HG03139 (cell line): ENCODE measurements around the gene PHACTR3.

Experiments used
- ATAC-seq: cut with Tn5 transposase; IDR thresholded peaks from one replicate; pipeline ENCODE4 v1.9.1; 2021; ENCODE audit not compliant: unreplicated experiment

Gene PHACTR3

DNA sequence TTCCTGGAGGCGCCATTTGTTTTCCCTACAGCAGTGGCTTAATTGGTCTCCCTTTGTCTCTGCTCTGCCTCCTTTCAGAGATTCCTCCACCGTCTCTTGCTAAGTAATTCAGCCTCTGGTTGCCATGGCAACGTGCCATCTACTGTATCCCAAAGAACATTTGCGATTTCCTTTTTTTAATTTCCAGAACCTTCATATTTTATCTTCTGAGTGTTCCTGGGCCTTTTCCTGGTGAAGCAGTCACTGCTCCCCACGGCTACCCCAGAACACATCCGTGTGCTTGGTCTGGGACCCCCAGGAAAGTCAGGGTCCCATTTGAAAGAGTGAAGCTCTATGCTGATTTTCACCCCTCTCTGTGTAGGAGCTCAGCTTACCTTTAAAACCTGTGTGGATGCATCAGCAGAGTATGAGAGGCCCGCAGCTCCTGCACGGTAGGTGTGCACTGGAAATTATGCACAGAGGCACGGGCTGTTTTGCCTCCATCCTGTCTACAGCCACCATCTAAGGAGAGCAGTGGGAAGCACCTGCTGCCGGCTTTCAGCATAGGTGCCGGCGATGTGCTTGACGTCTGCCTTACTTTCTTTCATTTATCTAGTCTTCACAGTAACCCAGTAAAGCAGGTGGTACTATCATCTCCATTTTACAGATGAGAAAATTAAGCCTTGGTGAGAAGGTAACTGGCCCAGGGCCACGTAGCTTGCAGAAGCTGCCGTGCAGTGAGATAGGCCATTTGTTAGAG, 206.3 kb downstream of the PHACTR3 start:
- ATAC-seq: no peak

DNA sequence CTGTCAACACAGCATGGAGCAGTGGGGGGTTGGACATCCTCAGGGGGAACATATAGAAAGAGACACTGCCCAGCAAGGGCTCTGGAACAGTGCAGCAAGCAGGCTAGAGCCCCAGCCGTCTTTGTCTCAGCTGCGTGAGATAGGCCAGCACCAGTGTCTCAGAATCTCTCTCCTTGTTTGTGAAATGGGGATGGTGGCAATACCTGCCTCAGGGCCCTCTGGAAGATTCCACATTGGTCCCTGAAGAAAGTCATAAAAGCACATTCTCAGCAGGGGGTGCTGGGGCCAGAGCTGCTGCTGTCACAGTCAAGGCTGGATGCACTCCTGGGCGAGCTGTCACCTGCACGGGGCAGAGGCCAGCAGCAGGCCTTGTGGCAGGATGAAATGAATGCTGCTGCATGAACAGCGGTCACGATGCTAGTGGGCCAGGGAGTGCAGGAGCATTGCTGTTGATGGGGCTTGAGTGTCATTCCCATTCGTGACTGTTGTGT, 207.4 kb downstream of the PHACTR3 start:
- no peak for ATAC-seq

DNA sequence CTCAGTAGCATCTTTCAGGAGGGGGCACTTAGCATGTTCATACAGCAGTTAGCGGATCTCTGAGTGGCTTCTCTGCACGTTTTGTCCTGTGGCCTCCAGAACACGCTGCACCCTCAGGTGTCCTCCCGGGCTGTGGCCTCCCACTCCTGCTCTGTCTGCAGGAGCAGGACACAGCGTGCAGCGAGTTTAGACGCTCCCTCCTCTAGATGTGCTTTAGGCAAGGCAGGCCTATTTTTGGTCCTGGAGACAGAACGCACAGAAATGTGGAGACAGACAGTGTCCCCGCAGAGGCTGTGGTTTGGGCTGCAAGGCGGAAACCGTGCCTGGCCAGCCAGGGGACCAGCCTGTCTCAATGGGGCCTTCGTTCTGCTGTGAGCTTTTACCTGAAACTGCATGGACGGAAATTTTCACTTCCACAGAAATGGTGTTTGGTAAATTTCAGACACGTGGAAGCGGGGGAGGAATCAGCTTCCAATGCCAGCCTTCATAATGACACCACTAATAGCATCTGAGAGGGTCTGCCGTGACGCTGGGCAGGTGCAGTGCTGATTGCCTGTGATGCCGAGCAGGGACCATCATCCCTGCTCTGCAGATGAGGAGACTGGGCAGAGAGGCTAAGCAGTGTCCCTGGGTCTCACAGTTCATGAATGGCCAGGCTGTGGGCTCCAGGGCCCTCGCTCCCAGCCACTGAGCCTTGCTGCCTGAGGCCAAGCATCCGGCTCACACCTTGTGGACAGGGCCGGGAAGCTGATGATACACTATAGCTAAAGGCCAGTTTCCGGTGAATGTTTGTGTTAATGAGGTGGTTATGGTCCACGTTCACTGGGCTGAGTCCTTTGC, 208.2 kb downstream of the PHACTR3 start:
- no peak for ATAC-seq

DNA sequence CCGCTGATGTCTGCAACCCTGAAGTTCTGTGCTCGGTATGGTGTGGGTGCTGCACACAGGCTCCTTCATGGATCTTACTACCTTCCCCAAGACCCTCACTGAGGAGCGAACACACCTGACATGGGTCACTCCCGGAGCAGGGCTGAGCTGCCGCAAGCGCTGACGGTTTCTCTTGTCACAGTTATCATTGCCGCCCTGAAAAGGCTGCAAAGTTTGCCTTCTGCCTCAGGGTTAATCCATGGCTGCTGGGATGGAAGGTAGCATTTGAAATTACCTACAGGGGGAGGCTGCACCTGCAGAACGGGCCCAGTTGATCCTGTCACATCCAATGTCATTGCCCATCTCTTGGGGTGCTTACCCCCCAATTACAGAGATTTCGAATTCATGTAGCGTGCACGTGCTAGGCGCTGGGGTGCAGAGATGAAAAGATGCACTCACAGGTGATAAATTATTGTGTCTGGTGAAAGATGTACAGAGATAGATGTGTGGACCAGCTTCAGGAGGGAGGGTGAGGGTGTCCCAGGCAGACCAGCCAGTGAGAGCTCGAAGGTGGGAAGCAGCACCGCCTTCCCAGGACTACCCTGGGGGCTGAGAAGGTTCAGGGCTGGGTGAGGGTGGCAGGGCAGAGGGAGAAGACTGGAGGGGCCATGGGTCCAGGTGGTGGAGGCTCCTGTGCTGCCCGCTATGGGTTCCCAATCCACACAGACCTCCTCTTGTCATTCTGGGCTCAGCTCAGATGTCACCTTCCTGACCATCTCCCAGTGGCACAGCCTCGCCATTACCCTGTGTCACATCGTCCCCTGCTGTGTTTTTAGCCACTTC, 209.0 kb downstream of the PHACTR3 start:
- ATAC-seq: no peak

DNA sequence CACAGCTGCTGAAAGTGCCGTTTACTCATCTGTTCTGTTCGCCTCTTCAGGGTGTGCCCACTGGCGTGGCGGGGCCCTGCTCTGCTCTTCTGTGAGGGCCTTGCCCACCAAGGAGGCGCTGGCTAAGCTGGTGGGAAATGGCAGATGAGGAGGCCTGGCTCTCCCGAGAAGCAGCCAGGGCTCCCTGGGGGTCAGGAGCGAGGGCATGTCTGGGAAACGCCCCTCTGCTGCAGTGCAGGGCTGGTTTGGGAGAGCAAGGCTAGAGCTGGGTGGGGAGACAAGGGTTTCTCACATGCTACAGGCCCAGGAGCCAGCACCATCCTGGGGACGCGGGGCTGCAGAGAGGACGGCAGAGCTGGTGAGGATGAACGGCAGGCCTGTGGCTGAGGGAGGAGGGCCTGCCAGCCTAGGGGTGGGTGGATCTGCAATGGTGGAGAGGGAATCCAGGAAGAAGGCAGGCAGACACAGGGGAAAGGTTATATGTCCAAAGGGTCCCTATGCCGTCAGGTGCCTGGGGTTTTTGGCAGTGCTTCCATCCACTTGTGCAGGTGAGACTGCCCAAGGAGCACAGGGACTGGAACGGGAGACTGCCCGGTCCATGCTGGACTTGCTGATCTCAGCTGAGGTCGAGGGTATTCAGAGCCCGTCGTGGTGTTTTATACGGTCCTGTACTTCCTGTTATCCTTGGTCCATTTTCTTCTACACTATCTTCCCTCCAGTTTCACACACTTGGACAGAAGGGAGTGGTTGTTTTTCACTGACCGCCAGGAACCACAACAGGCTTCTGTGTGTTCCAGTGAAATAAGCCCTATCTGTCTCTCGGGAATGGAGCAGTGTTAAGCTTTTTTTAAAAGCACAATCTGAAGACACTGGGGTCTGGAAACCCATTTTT, 209.9 kb downstream of the PHACTR3 start:
- ATAC-seq: no peak

DNA sequence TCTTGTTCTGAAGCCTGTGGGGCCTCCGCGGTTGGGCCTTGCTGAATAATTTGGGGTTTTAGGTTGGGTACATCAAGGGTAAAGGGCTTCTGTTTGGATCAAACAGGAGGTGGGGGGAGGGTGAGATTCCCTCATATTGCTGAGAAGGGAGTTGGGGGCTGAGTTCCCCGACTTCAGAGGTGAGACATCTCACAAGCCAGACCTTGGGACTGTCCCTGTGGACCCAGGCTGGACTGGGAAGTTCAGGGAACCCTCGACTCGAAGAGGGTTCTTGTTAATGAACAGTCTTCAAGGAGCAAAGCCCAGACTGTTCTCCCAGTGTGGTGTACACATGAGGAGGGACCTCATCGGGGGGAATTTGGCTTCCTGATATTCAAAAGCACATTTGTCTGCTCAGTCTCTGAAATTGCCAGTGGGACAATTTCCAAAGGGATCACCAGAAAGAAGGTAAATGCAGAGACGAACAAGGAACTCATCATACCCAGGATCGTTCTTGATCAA, 210.6 kb downstream of the PHACTR3 start:
- no peak for ATAC-seq

DNA sequence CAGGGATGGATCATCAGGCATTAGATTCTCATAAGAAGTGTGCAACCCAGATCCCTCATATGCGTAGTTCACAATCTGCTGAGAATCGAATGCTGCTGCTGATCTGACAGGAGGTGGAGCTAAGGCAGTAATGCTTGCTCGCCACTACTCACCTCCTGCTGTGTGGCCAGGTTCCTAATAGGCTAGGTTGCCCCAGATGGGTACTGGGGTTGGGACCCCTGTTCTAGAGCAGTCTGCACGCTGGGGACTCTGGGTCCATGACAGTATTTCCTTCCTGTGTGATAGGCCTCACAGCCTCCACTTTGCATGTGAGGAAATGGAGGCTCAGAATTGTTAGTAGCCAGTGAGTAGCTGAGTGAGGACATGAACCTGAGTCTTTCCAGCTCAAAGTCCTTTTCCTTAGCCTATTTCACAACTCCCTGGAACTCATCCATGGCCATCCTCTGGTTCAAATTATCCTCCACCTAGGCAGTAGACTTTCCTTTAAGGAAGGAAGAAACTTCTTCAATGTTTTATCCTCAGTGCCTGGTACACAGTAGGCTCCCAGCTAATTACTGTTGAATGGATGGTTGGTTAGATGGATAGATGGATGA, 211.9 kb downstream of the PHACTR3 start:
- ATAC-seq: no peak

DNA sequence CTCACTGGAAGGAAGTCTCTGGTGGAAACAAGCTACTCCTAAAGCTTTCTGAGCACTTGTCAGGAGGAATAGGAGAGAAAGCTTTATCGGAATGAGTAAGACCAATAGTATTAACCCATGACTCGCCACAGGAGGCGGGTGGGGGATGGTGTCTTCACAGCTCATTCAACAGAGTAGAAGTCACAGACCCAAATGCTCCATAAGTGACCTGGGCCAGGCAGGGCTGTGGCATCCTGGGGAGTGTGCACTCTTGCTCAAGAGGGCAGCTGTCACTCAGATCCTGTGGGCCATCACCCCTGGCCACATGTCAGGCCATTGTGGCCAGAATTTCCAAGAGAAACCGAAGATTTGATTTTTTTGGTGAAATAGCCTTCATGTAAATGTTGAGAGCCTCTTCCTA, 213.1 kb downstream of the PHACTR3 start:
- no peak for ATAC-seq

DNA sequence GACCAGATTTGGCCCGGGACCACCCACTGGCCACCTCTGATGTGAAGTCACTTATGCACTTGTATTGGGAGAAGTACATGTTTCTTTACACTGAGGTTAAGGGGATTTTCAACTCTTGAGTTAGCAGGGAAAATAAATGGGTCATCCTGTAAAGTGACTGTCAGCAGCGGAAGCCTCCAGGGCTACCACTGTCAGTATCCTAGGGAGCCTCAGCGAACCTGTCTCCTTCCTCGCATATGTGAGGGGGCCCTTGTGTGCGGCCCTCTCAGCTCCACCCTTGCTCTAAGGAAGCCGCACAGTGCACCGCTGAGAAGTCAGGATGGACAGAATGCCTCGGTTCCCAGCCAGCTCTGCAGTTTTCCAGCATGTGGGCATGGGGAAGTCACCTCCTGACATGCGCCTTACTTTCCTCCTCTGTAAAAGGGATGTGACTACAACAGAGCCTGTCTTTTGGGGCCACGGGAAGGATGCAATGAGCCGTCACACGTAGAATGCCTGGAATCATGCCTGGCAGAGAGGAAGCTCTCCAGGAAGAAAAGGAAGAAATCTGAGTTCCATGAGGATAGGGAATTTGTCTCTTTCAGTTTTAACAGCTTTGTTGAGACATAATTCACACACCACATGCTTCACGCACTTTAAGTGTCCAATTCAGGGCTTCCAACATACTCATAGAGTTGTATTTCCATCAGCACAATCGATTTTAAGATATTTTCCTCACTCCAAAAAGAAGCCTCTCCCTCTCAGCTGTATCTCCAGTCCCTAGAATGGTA, 213.7 kb downstream of the PHACTR3 start:
- ATAC-seq: no peak

DNA sequence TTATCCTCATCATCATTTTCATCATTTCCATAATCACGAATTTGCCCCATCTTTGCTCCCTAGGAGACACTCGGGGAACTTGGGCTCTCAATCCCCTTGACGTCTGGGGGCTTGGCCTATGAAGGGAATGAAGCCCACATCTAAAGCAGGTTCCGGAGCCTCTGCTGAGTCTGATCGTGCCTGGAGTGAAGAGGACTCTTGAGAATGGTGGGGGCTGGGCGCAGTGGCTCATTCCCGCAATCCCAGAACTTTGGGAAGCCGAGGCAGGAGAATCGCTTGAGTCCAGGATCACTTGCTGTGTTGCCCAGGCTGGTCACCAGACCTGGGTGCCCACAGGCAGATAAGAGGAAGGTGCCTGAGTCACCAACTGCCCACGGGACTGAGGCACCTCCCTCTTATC, 214.6 kb downstream of the PHACTR3 start:
- ATAC-seq: no peak

DNA sequence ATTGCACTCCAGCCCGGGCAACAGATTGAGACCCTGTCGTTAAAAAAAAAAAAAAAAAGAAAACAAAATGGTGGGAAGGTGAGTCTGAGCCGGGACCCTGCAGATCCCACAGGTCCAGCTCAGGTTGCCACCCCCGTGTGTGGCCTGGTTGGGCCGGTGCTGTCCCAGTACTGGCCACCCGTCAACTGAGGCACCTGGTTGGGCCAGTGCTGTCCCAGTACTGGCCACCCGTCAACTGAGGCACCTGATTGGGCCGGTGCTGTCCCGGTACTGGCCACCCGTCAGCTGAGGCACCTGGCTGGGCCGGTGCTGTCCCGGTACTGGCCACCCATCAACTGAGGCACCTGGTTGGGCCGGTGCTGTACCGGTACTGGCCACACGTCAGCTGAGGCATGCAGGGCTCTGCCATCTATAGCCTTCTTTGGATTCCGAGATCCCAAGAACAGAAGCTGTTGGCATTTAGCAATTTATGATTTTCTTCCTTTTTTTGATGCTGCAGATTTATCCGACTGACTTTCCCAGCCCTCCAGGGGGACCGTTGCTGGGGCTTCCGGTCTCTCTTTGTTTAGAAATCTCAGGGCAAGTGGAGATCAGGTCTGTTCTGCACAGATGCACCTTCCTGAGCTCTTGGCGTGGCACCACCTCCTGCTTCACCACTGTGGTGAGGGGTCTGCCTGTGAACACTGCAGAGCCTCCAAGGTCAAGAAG, 215.3 kb downstream of the PHACTR3 start:
- ATAC-seq: no peak

DNA sequence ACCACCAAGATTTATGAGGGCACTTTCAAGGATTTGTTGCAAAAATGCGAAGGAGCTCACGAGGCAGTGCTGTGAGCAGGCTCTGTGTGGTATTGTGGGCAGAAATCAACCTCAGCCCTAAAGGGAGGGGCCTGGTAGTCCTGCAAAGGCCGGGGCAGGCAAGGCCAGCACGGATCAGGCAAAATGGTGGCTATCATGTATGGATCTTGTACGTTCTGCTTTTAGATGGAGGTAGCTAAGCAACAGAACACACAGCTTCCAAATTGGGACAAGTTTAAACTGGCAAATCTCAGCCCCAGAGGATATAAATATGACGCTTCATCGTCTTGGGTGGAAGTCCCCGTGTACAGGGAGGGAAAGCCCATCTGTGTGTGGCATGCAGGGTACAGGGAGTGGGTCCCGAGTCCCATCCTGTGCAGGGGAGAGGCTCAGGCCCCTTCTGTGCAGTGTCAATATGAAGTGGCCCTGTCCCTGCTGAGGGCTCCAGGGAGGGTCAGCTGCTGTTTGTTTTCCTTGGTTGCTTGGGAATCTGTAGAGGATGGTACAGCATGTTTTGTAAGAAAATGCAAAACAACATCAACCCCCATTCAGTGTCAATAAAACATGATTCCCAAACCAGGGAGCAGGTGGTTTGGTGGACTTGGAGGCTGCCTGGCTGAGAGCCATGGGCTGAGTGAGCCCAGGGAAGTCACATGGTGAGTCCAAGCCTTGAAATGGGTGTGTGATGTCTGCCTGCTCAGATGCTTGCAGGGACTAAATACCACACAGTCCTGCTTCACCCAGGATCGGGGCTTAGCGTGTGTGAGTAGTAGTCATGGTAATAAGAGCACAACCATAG, 216.1 kb downstream of the PHACTR3 start:
- no peak for ATAC-seq

DNA sequence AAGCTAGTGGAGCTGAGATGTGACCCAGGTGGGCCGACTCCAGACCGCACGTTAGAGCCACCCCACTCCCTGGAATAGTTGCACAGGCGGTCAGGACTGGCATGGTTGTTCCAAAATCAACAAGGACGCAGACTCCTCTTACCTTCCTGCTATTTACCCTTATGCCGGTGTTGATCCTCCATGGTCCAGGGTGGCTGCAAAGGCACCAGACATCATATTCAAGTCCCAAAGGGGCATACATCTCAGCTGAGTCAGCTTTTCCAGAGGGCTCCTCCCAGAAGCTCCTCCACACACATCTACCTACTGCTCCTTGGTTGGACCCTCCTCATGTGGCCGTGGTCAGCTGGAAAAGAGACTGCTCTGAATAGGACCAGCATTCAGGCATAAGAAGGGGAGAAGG, 216.9 kb downstream of the PHACTR3 start:
- no peak for ATAC-seq

DNA sequence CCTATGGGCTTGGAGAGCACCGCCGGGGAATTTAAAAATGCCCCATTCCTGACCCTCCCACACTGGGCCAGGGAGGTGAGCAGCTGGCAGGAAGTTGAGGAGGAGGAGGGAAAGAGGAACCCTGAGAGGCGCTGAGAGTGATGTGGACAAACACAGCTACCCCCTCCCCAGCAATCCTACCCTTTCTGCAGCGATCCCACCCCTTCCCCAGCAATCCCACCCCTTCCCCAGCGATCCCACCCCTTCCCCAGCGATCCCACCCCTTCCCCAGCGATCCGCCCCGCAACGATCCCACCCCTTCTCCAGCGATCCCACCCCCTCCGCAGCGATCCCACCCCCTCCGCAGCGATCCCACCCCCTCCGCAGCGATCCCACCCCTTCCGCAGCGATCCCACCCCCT, 217.4 kb downstream of the PHACTR3 start:
- ATAC-seq: no peak

DNA sequence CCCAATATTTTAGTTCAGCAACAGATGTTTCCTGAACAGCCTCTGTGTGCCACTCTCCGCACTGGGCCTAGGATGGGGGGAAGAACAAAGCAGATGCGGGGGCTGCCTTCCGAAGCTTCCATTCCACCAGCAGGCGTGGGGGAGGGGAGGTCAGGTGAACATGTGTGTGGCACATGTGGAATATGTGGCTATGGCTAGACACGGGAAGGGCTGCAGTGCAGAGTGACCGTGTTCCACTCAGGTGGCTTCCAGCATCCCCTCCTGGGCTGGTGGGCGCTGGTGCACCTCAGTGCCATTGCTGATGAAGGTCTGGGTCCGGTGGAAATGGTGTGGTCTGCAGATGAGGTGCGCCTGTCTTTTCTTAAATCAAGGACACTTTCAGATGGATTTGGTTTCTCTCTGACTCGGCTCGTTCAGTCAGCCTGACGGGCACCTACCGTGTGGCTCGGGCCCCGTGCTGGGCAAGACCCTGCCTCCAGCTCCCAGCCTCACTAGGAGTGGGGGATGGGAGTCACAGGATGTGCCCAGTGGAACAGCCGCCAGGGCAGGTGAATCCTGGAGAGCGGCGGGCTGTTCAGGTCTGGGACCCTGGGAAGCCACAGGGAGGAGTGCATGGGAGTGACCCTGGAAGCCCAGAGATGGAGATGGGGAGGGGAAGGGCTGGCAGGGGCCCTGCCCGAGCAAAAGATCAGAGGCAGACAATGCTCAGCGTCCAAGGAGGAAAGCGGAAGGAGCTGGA, 218.1 kb downstream of the PHACTR3 start:
- ATAC-seq: no peak

DNA sequence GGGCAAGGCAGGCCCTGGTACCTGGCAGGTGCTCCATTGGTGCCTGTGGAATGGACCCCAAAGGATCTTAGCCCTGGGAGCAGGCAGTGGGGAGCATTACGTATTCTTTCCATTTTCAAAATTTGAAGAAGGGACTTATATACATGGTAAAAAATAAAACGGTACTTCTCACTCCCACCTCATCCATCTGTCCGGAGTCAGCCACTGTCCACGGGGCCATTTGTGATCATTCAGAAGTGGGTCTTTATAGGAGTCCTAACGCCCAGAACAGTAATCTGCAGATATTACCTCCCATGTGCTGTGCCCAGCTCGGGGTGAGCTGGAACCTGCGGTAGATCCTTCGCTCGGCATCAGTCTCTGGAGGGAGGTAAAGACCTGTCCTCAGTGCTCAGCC, 218.7 kb downstream of the PHACTR3 start:
- no peak for ATAC-seq
